Stomach (tissue), 9 donors: ENCODE results near the gene TSC22D4. TPM values are rescaled to one million over a fixed set of nuclear protein-coding genes. Genes with fewer than 3 reads are reported as not detected.

Source experiments
- DNase-seq, 2 donors: peaks; one replicate each; pipeline versions ENCODE4 v3.0.0 to v3.0.0-alpha.2; 2013 to 2019
- H3K27ac ChIP-seq, 5 donors: fragments of 200-600 bp in 4 of 5; sonication (generic) in 4 of 5; one replicate each; pipeline ENCODE4 v1.5.1; 2013 to 2019; ENCODE audit warnings: mild to moderate bottlenecking in 1 of 5, moderate library complexity in 1 of 5
- H3K27me3 ChIP-seq, 3 donors: fragments of 200-600 bp; sonication (generic); one replicate each; pipeline ENCODE4 v1.5.1; 2017 to 2019; ENCODE audit warnings: mixed run types in 1 of 3
- H3K36me3 ChIP-seq, 4 donors: fragments of 200-600 bp; sonication (generic); 1 replicate in 3 of 4; 2 replicates in 1 of 4; pipeline ENCODE4 v1.5.1; 2016 to 2019
- H3K4me1 ChIP-seq, 4 donors: fragments of 200-600 bp; sonication (generic); one replicate each; pipeline ENCODE4 v1.5.1; 2016 to 2019
- H3K4me3 ChIP-seq, 4 donors: fragments of 200-600 bp; sonication (generic) in 3 of 4; one replicate each; pipeline ENCODE4 v1.5.1; 2016 to 2019; ENCODE audit warnings: mild to moderate bottlenecking in 1 of 4
- H3K9me3 ChIP-seq, 4 donors: fragments of 200-600 bp; sonication (generic); one replicate each; pipeline ENCODE4 v1.5.1; 2016 to 2019
- CTCF ChIP-seq, 7 experiments: fragments of 450-650 bp in 4 of 7; fragments of 200-600 bp in 3 of 7; sonication (generic) in 3 of 7; IDR thresholded peaks; one replicate each; pipeline ENCODE4 v1.5.1; 2016 to 2019; ENCODE audit warnings: antibody characterized with exemption in 7 of 7, control low read depth in 2 of 7, mild to moderate bottlenecking in 1 of 7
- EP300 ChIP-seq: sonication (generic); formaldehyde crosslinking; IDR thresholded peaks from one replicate; pipeline ENCODE4 v1.6.1; 2017; ENCODE audit warnings: antibody characterized with exemption
- POLR2A ChIP-seq, 4 donors: fragments of 450-650 bp; IDR thresholded peaks; one replicate each; pipeline ENCODE4 v1.6.1; 2016; ENCODE audit warnings: antibody characterized with exemption in 4 of 4, control low read depth in 2 of 4, mild to moderate bottlenecking in 1 of 4, moderate library complexity in 1 of 4
- POLR2AphosphoS5 ChIP-seq, 3 donors: sonication (generic); formaldehyde crosslinking; IDR thresholded peaks; one replicate each; pipeline ENCODE4 v1.6.1; 2016; ENCODE audit warnings: antibody characterized with exemption in 3 of 3
- WGBS, 5 donors: extraction: QIAGEN DNeasy Blood & Tissue Kit in 3 of 5; methylation state at CpG; one replicate each; pipeline versions ENCODE4 v1.1.5 to v1.1.7; 2013 to 2018; 5-methylcytosine and 5-hydroxymethylcytosine counted together
- intact Hi-C: fragments of 100-400 bp; cut with DNase I; formaldehyde crosslinking; loops from one replicate; pipeline ENCODE4 v1.15.1; 2023; ENCODE audit warnings: low total_unique reads
- polyA plus RNA-seq, 3 donors: library from polyadenylated mRNA; stranded (reverse); fragments of 200-250 nt; gene quantifications; one replicate each; pipeline ENCODE4 v1.2.3, GENCODE V29; 2013
- total RNA-seq, 5 donors: library from RNA; depleted of rRNA; stranded (reverse); fragments of >200 nt; gene quantifications; one replicate each; pipeline versions ENCODE4 v1.1.0 to v1.2.3, GENCODE V29; 2014 to 2016
- donor health status: healthy with polysubstance abuse.
- donor health status: Bipolar disorder and iron deficiency.
- donor health status: healthy.

Gene TSC22D4
- total and polyA plus RNA-seq, 8 donors = 9.4 to 120 (median 31.5) TPM

- Histone ChIP-seq H3K9me3 (no peaks in the 10 kb centered on the region), H3K36me3 (no peaks in the 10 kb centered on the region), H3K27me3 (peaks cover 0 to 14% (median 8%) of the 10 kb centered on the region in 3 donors), H3K4me1 (peaks cover 11 to 18% (median 15%) of the 10 kb centered on the region in 4 donors), H3K4me3 (no peak overlapping the region), H3K27ac (no peak overlapping the region)
- DNase-seq = peak; percentile 38 to 97
- no peak for TF ChIP-seq CTCF (IDR thresholded peaks at IDR 0.05)
- no peak for TF ChIP-seq POLR2A (IDR thresholded peaks at IDR 0.05)
- no peak for TF ChIP-seq POLR2AphosphoS5 (IDR thresholded peaks at IDR 0.05)
- no peak for TF ChIP-seq EP300
- 27 to 42% (median 33%) methylated on average over 6 to 9 of the region's 9 CpGs for WGBS, 5 donors
- intact Hi-C loops = no loop called here
Measured at GRCh38 chr7:100489824-100490223, 10.8 kb upstream of the TSC22D4 start.

- WGBS, 5 donors = 80 to 85% (median 82%) methylated on average over 7 to 10 of the region's 10 CpGs
- DNase-seq = peak in 1 of 2 donors; percentile 16
- Histone ChIP-seq H3K27me3 (peaks cover 0 to 11% (median 8%) of the 10 kb centered on the region in 3 donors), H3K4me1 (peaks cover 11 to 21% (median 19%) of the 10 kb centered on the region in 4 donors), H3K36me3 (no peaks in the 10 kb centered on the region), H3K27ac (no peak overlapping the region), H3K4me3 (no peak overlapping the region), H3K9me3 (no peaks in the 10 kb centered on the region)
- no peak for TF ChIP-seq POLR2A (IDR thresholded peaks at IDR 0.05)
- TF ChIP-seq CTCF (IDR thresholded peaks at IDR 0.05) = no peak
- no peak for TF ChIP-seq POLR2AphosphoS5 (IDR thresholded peaks at IDR 0.05)
- no peak for TF ChIP-seq EP300
- intact Hi-C loops = no loop called here
Measured at GRCh38 chr7:100489121-100489520, 10.1 kb upstream of the TSC22D4 start.

GRCh38 chr7:100488333-100489095, 9.5 kb upstream of the TSC22D4 start:
- Histone ChIP-seq H3K36me3 (no peaks in the 10 kb centered on the region), H3K27me3 (peaks cover 0 to 5% (median 2%) of the 10 kb centered on the region in 3 donors), H3K27ac (no peak overlapping the region), H3K4me3 (no peak overlapping the region), H3K4me1 (peaks cover 5 to 21% (median 18%) of the 10 kb centered on the region in 4 donors), H3K9me3 (no peaks in the 10 kb centered on the region)
- TF ChIP-seq EP300 (no peak), POLR2AphosphoS5 (IDR thresholded peaks at IDR 0.05) (no peak), CTCF (IDR thresholded peaks at IDR 0.05) (no peak), POLR2A (IDR thresholded peaks at IDR 0.05) (no peak)
- DNase-seq = no peak
- intact Hi-C loops = no loop called here
- 90 to 94% (median 92%) methylated on average over 22 to 44 of the region's 44 CpGs for WGBS, 5 donors

GRCh38 chr7:100486753-100487446, 7.9 kb upstream of the TSC22D4 start:
- H3K4me1 ChIP-seq = peaks cover 7 to 24% (median 20%) of the 10 kb centered on the region in 4 donors
- no peak overlapping the region for H3K4me3 ChIP-seq
- H3K9me3 ChIP-seq = no peaks in the 10 kb centered on the region
- TF ChIP-seq POLR2AphosphoS5 (IDR thresholded peaks at IDR 0.05) (no peak), EP300 (no peak), CTCF (IDR thresholded peaks at IDR 0.05) (no peak), POLR2A (IDR thresholded peaks at IDR 0.05) (no peak)
- no peaks in the 10 kb centered on the region for H3K36me3 ChIP-seq
- no peak overlapping the region for H3K27ac ChIP-seq
- H3K27me3 ChIP-seq = no peaks in the 10 kb centered on the region
- intact Hi-C loops = no loop called here
- WGBS, 5 donors = 79 to 86% (median 83%) methylated on average over 24 to 30 of the region's 30 CpGs
- DNase-seq = peak in 1 of 2 donors; percentile 48
